Mucosa of descending colon (tissue), 3 donors: ENCODE measurements around the gene ZNF548. TPM values are rescaled to one million over a fixed set of nuclear protein-coding genes. Genes with fewer than 3 reads are reported as not detected.

Source experiments
- ATAC-seq: fragments of 200-7000 bp; cut with Tn5 transposase; one replicate; pipeline ENCODE4 v1.9.1; 2020; ENCODE audit warnings: mild to moderate bottlenecking, moderate library complexity
- DNase-seq, 3 donors: peaks; one replicate each; pipeline ENCODE4 v3.0.0-alpha.2; 2020
- H3K36me3 ChIP-seq: fragments of 200-600 bp; one replicate; pipeline ENCODE4 v1.8.0; 2021; ENCODE audit warnings: low read depth, mild to moderate bottlenecking
- H3K4me1 ChIP-seq: fragments of 200-600 bp; one replicate; pipeline ENCODE4 v1.8.0; 2021; ENCODE audit warnings: low read depth, mild to moderate bottlenecking
- H3K4me3 ChIP-seq: fragments of 200-600 bp; one replicate; pipeline ENCODE4 v1.8.0; 2021; ENCODE audit warnings: mild to moderate bottlenecking
- H3K9me3 ChIP-seq: fragments of 200-600 bp; one replicate; pipeline ENCODE4 v1.8.0; 2021; ENCODE audit warnings: mild to moderate bottlenecking
- intact Hi-C, 2 donors: fragments of 100-400 bp; cut with DNase I in 1 of 2; cut with micrococcal nuclease in 1 of 2; formaldehyde crosslinking; loops; one replicate each; pipeline versions ENCODE4 v1.11.0 to v1.11.1; 2022; cut with DNase I, micrococcal nuclease
- long read RNA-seq, 2 donors: library from polyadenylated mRNA; unstranded; transcript quantifications; one replicate each; pipeline ENCODE4 v2.0.0, GENCODE V29; 2019 to 2021
- total RNA-seq, 3 donors: library from RNA; stranded (reverse); fragmentation: NEBNext Ultra II Directional in 2 of 3; extraction: Animal tissue kit (Norgen Biotek cat#: 25700) in 2 of 3; gene quantifications; one replicate each; pipeline versions ENCODE4 v1.2.1 to v1.2.4, GENCODE V29; 2021 to 2023
- TF ChIP-seq, protein P1 (sequence below): fragments of 200-600 bp; IDR thresholded peaks from one replicate; pipeline ENCODE4 v1.8.0; 2022; ENCODE audit warnings: antibody characterized with exemption, mild to moderate bottlenecking
- donor health status: DM: no; HTN: no; CAD: no; lungs with moderate emphysema.
- donor health status: DM: no; HTN: no; CAD: no.
- donor health status: DM: no; HTN: yes; CAD: no.

Gene ZNF548
- 10 to 100 TPM in 2 of 3 donors, 1 to 10 TPM in 1; 8.3 to 23.2 (median 10.3) TPM for total RNA-seq
- long read RNA-seq, donor 1, transcript ZNF548-201 (4 exons, 2,115 nt), result major isoform, 17 of 18 reads
- long read RNA-seq, donor 1, partial matches to known transcripts, result 0 of 18 reads
- long read RNA-seq, donor 1, other reads (novel, unspliced or antisense), result 0 of 18 reads
- long read RNA-seq, donor 2, partial matches to known transcripts, result 0 of 2 reads
- long read RNA-seq, donor 2, other reads (novel, unspliced or antisense), result 1 of 2 reads

DNA sequence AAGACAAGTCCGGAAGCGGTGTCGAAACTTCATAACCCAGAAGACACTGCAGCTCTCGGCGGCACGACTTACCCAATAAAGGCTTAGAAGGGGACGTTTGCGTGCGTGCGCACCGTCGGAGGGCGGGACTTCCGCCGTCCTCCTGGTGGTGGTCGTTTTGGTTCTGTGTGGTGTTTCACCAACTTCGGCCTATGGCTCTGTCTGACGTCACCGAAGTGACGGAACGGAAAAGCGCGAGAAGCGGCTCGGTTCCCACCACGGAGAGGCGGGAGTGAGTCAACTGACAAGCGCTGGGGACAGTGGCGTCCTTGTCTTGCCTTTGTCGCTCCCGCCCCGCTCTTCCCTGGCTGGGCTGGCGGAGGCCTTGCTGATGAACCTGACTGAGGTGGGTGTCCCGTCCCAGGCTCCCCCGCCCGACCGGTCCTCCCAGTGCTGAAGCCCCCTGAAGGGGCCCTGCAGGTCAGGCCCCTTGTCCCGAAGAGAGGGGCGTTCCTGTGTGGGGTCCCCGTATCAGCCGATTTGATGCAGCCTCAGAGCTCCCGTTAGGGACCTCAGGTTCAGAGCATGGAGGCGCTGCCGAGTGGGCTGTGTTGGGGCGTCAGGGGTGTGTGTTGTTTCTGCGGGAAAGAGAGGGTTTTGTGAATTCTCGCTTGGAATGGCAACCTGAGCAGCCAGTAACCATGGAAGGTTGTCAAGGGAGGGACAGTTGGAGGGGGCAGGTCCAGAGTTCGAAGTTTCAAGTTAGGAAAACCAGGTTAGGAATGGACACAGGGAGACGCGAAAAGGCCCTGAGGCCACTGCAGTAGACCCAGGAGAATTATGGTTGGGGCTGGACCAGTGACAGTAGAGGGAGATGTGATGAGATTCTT lies at the start of gene ZNF548:
TSS of gene ZNF548 (plus strand) at position 125 of the 869 bp plus-strand sequence. CDS start at position 371, 246 bp downstream.
- DNase-seq (peak; percentile 92 to 96 (median 96)), ATAC-seq (peak; percentile 100)
- no peaks in the 10 kb centered on the region for H3K36me3 ChIP-seq
- H3K4me1 ChIP-seq, result no peaks in the 10 kb centered on the region
- TF ChIP-seq, protein P1, sequence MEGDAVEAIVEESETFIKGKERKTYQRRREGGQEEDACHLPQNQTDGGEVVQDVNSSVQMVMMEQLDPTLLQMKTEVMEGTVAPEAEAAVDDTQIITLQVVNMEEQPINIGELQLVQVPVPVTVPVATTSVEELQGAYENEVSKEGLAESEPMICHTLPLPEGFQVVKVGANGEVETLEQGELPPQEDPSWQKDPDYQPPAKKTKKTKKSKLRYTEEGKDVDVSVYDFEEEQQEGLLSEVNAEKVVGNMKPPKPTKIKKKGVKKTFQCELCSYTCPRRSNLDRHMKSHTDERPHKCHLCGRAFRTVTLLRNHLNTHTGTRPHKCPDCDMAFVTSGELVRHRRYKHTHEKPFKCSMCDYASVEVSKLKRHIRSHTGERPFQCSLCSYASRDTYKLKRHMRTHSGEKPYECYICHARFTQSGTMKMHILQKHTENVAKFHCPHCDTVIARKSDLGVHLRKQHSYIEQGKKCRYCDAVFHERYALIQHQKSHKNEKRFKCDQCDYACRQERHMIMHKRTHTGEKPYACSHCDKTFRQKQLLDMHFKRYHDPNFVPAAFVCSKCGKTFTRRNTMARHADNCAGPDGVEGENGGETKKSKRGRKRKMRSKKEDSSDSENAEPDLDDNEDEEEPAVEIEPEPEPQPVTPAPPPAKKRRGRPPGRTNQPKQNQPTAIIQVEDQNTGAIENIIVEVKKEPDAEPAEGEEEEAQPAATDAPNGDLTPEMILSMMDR, result no peak
- H3K4me3 ChIP-seq, result peak within 1 kb of the TSS; percentile 70
- intact Hi-C loops, result no loop called here
- peaks cover 12% of the 10 kb centered on the region for H3K9me3 ChIP-seq

DNA sequence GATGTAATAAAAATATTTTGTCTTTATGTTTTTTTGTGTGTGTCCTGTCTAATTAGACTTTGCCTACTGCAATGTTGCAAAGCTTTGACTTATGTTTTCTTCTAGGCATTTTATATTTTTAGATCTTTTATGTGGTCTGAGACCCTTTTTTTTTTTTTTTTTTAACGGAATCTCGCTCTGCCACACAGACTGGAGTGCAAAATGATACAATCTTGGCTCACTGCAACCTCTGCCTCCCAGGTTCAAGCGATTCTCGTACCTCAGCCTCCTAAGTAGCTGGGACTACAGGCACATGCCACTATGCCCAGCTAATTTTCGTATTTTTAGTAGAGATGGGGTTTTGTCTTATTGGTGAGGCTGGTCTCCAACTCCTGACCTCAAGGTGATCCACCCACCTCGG lies 47.1 kb upstream of the ZNF548 start:
- Histone ChIP-seq H3K4me1 (no peaks in the 10 kb centered on the region), H3K4me3 (no peak overlapping the region), H3K36me3 (no peaks in the 10 kb centered on the region), H3K9me3 (no peaks in the 10 kb centered on the region)
- TF ChIP-seq, protein P1, result no peak
- DNase-seq, result no peak
- no peak for ATAC-seq
- intact Hi-C loops, result no loop called here

DNA sequence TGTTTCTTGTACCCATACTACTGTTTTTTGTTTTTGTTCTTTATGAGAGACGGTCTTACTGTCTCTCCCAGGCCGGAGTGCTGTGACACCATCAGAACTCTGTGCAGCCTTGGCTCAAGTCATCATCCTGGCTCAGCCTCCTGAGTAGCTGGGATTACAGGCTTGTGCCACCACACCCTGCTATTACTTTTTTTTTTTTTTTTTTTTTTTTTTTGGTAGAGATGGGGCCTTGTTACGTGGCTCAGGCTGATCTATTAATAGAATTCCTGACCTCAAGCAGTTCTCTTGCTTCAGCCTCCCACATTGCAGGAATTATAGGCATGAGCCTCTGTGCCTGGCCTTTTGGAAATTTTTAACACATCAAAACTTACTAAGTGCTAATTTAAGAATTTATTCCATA lies 41.5 kb upstream of the ZNF548 start:
- no peaks in the 10 kb centered on the region for H3K36me3 ChIP-seq
- no peak for ATAC-seq
- TF ChIP-seq, protein P1, result no peak
- peaks cover 5% of the 10 kb centered on the region for H3K9me3 ChIP-seq
- no peak overlapping the region for H3K4me3 ChIP-seq
- no peak for DNase-seq
- H3K4me1 ChIP-seq, result peaks cover 7% of the 10 kb centered on the region
- intact Hi-C loops, result no loop called here

DNA sequence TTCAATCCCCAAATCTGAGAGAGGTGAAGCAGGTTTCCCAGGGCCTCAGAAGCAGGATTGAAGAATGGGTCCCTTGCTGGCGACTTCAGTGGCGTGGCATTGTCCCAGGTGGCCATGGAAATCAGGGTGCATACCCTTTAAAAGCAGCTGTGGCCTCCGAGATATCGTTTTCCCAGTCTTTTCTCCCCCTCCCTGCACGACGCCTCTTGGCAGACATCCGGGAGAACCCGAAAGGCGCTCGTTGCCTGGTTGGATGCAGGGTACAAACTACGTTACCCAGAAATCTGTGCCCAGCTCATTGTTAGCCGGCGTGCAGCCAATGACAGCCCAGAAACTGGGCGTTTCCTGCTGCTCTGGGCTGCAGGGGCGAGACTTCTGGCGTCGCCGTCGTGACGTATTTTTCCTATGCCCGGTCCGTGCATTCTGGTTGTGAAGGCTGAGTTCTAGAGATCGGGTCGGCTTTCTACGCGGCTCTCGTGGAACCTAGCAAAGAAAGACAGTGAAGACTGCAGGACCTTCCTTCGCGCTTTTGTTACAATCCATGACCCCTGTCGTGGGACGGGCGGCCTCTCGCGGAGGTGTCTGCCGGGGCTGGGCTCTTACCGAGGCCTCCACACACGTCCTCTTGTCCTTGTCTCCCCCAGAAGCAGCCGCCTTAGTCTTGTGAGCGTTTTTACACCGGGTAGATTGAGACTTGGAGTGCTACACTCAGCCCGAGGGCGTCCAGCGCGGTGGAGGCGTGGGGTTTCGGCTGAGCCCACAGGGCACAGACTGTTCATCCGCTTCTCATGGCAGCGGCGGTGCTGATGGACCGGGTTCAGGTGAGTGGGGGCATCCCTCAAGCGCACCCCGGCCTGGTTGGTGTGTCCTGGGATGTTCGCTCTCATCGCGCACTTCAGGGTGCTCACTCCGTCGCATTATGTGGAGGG lies 38.5 kb upstream of the ZNF548 start, which contains the start of gene ZNF304:
TSS of gene ZNF304 (plus strand) at position 395 of the 929 bp plus-strand sequence. CDS start at position 789, 394 bp downstream.
- intact Hi-C loops, result no loop called here
- H3K9me3 ChIP-seq, result peaks cover 33% of the 10 kb centered on the region
- ATAC-seq, result peak; percentile 100
- peak; percentile 92 to 94 (median 93) for DNase-seq
- H3K4me1 ChIP-seq, result peaks cover 7% of the 10 kb centered on the region
- H3K4me3 ChIP-seq, result peak within 1 kb of the TSS; percentile 70
- TF ChIP-seq, protein P1, result no peak
- H3K36me3 ChIP-seq, result peaks cover 3% of the 10 kb centered on the region

DNA sequence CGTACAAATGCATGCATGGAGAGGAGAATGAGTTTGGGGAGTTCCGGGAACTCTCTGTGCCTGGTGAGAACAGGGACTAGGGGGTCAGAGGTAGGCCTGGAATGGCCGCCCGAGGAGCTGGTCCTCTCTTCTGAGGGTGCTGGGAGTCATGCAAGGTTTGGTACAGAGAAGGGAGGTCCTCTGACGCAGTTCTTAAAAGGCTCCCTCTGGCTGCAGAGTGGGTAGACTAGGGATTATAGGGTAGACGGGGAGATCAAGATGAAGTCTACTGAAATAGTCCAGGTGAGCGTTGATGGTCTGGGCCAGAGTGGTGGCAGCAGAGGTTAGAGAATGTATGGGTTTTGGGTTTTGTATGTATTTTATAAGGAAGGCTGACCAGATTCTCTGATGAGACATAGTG lies 37.8 kb upstream of the ZNF548 start:
- DNase-seq (no peak), ATAC-seq (no peak)
- TF ChIP-seq, protein P1, result no peak
- Histone ChIP-seq H3K4me1 (peaks cover 7% of the 10 kb centered on the region), H3K9me3 (peaks cover 40% of the 10 kb centered on the region), H3K4me3 (peak overlapping the region; percentile 70), H3K36me3 (peaks cover 10% of the 10 kb centered on the region)
- intact Hi-C loops, result no loop called here
